DND-41 (cell line): ENCODE results near the gene SOAT1.

Experiments
- ATAC-seq: fragments of 200-7000 bp; cut with Tn5 transposase; 3 replicates; pipeline ENCODE4 v1.9.1; 2021; ENCODE audit warnings: low read depth; ENCODE audit not compliant: insufficient read depth
- DNase-seq: peaks from one replicate; pipeline ENCODE4 v3.0.0-alpha.2; 2020
- H2AFZ ChIP-seq: 2 replicates; pipeline ENCODE4 v1.6.0; 2012; ENCODE audit warnings: low read depth, low read length
- H3K27ac ChIP-seq: 2 replicates; pipeline ENCODE4 v1.5.1; 2012; ENCODE audit warnings: low read length, inconsistent platforms
- H3K27me3 ChIP-seq: fragments of 200-600 bp; sonication (generic); 2 replicates; pipeline ENCODE4 v1.6.0; 2012; ENCODE audit warnings: low read length, mild to moderate bottlenecking, inconsistent platforms; ENCODE audit not compliant: insufficient read depth, poor library complexity
- H3K36me3 ChIP-seq: 2 replicates; pipeline ENCODE4 v1.5.1; 2012; ENCODE audit warnings: low read length, inconsistent platforms; ENCODE audit not compliant: insufficient read depth
- H3K4me1 ChIP-seq: 2 replicates; pipeline ENCODE4 v1.5.1; 2012; ENCODE audit warnings: mild to moderate bottlenecking, low read length; ENCODE audit not compliant: insufficient read depth
- H3K4me2 ChIP-seq: 2 replicates; pipeline ENCODE4 v1.6.0; 2012; ENCODE audit warnings: mild to moderate bottlenecking, moderate library complexity, low read length, inconsistent platforms; ENCODE audit not compliant: insufficient read depth
- H3K4me3 ChIP-seq, 2 experiments: fragments of 200-600 bp in 1 of 2; shearing (Covaris generic) in 1 of 2; 2 replicates each; pipeline ENCODE4 v1.5.1; 2012 to 2016; ENCODE audit warnings: inconsistent platforms in 2 of 2, low read length in 2 of 2, mild to moderate bottlenecking in 2 of 2, low read depth in 1 of 2, moderate library complexity in 1 of 2
- H3K79me2 ChIP-seq: 2 replicates; pipeline ENCODE4 v1.6.0; 2012; ENCODE audit warnings: low read length, inconsistent platforms; ENCODE audit not compliant: insufficient read depth
- H3K9ac ChIP-seq: 2 replicates; pipeline ENCODE4 v1.6.0; 2012; ENCODE audit warnings: low read depth, mild to moderate bottlenecking, inconsistent platforms, low read length, moderate library complexity
- H3K9me3 ChIP-seq: 2 replicates; pipeline ENCODE4 v1.5.1; 2012; ENCODE audit warnings: low read length, moderate library complexity, mild to moderate bottlenecking, inconsistent platforms; ENCODE audit not compliant: insufficient read depth, severe bottlenecking
- H4K20me1 ChIP-seq: 2 replicates; pipeline ENCODE4 v1.6.0; 2012; ENCODE audit warnings: low read length; ENCODE audit not compliant: insufficient read depth
- EZH2 ChIP-seq: IDR thresholded peaks from 3 replicates; pipeline ENCODE4 v1.6.1; 2012; ENCODE audit warnings: borderline replicate concordance, low read depth, mild to moderate bottlenecking, moderate library complexity, low read length, inconsistent platforms; ENCODE audit not compliant: severe bottlenecking
- TF ChIP-seq, protein P1 (sequence below): IDR thresholded peaks from 2 replicates; pipeline ENCODE4 v1.5.1; 2012; ENCODE audit warnings: borderline replicate concordance, low read length, moderate library complexity, mild to moderate bottlenecking; ENCODE audit not compliant: poor library complexity, severe bottlenecking; ENCODE audit errors: extremely low read depth

SOAT1 gene

DNA sequence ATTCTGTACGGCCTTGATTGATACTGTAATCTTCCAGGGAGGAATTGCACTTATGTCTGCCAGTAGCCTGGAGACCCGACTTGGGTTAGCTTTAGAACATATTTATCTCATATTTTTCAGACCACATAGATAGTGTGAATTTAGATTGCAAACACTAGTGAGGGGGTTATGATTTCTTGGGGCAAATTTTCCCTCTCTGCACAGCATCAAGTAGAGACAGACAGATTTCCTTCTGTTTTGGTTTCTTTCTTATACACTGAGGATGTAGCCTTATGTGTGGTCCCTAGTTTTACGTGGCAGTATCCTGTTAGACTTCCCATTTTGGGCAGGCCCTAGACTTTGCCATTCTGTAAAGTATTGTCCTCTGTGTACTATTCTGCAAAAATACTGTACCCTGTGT is 29.0 kb downstream of the SOAT1 start:
- H3K9me3 ChIP-seq: no peaks in the 10 kb centered on the region
- H2AFZ ChIP-seq: no peak overlapping the region
- ATAC-seq: no peak
- H3K27ac ChIP-seq: no peak overlapping the region
- H3K4me2 ChIP-seq: no peak overlapping the region
- no peak overlapping the region for H3K9ac ChIP-seq
- H3K4me1 ChIP-seq: no peaks in the 10 kb centered on the region
- DNase-seq: no peak
- H3K79me2 ChIP-seq: peaks cover 27% of the 10 kb centered on the region
- H3K36me3 ChIP-seq: peaks cover 50% of the 10 kb centered on the region
- no peak for TF ChIP-seq EZH2
- TF ChIP-seq, protein P1, sequence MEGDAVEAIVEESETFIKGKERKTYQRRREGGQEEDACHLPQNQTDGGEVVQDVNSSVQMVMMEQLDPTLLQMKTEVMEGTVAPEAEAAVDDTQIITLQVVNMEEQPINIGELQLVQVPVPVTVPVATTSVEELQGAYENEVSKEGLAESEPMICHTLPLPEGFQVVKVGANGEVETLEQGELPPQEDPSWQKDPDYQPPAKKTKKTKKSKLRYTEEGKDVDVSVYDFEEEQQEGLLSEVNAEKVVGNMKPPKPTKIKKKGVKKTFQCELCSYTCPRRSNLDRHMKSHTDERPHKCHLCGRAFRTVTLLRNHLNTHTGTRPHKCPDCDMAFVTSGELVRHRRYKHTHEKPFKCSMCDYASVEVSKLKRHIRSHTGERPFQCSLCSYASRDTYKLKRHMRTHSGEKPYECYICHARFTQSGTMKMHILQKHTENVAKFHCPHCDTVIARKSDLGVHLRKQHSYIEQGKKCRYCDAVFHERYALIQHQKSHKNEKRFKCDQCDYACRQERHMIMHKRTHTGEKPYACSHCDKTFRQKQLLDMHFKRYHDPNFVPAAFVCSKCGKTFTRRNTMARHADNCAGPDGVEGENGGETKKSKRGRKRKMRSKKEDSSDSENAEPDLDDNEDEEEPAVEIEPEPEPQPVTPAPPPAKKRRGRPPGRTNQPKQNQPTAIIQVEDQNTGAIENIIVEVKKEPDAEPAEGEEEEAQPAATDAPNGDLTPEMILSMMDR: no peak
- H3K4me3 ChIP-seq: no peak overlapping the region
- no peaks in the 10 kb centered on the region for H4K20me1 ChIP-seq
- H3K27me3 ChIP-seq: no peaks in the 10 kb centered on the region

DNA sequence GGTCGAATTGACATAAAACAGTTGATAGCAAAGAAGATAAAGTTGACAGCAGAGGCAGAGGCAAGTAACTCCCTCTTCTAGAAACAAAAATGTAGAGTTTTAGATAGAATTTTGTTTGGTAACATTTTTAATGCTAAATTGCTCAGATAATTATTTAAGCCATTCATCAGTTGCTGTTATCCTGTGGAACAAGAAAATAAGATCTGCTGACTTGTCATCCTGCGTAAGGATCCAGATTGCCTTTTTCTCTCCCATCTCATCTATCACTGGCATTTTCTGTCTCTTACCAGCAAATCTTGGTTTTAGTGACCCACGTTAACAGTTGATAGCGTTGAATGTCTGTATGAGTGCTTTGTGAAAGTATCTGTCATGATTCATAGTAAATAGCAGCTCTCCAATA is 29.8 kb downstream of the SOAT1 start:
- Histone ChIP-seq H3K79me2 (peaks cover 23% of the 10 kb centered on the region), H2AFZ (no peak overlapping the region), H3K4me2 (no peak overlapping the region), H3K27ac (no peak overlapping the region), H3K9ac (no peak overlapping the region), H3K27me3 (no peaks in the 10 kb centered on the region), H3K4me3 (no peak overlapping the region), H3K4me1 (no peaks in the 10 kb centered on the region), H3K36me3 (peaks cover 48% of the 10 kb centered on the region), H4K20me1 (no peaks in the 10 kb centered on the region), H3K9me3 (no peaks in the 10 kb centered on the region)
- DNase-seq (no peak), ATAC-seq (no peak)
- TF ChIP-seq, protein P1: no peak
- no peak for TF ChIP-seq EZH2

DNA sequence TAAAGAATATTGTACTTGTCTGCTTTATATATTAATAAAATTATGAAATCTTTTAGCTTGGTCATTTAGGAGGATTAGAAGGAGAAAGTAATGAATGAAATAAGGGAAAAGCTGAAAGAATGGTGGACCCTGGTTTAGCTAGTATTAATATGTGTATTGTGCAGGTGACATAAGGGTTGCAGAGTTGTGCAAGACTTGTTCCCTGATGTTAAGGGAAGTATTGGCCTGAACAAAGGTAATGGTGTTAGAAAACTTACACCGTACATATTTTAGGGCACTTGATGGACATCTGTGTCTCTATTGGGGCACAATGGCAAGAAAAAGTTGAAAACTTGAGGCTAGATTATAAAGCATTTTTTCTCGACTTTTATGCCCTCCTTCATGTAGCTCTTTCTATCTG is 32.2 kb downstream of the SOAT1 start:
- ATAC-seq: no peak
- H3K36me3 ChIP-seq: peaks cover 54% of the 10 kb centered on the region
- H3K27me3 ChIP-seq: no peaks in the 10 kb centered on the region
- no peaks in the 10 kb centered on the region for H3K4me1 ChIP-seq
- H3K9me3 ChIP-seq: peaks cover 2% of the 10 kb centered on the region
- TF ChIP-seq EZH2: no peak
- TF ChIP-seq, protein P1: no peak
- H3K4me2 ChIP-seq: no peak overlapping the region
- peaks cover 10% of the 10 kb centered on the region for H3K79me2 ChIP-seq
- H2AFZ ChIP-seq: no peak overlapping the region
- H3K4me3 ChIP-seq: no peak overlapping the region
- no peak overlapping the region for H3K27ac ChIP-seq
- no peak overlapping the region for H3K9ac ChIP-seq
- H4K20me1 ChIP-seq: no peaks in the 10 kb centered on the region
- no peak for DNase-seq

DNA sequence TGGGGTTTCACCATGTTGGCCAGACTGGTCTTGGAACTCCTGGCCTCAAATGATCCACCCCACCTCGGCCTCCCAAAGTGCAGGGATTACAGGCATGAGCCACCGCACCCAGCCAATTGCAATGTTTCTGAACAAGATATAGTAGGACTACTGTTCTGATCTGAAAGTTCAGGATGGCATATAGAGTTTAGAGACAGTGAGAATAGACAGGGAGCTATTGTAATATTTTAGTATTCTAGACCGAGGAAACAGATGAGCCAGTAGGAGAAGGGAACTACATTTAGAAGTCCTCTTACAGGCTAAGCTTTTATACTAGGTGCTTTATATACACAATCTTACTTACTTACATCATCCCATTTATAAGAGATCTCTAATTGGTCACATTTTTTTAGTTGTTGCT is 33.1 kb downstream of the SOAT1 start:
- no peaks in the 10 kb centered on the region for H4K20me1 ChIP-seq
- no peak overlapping the region for H3K4me3 ChIP-seq
- TF ChIP-seq EZH2: no peak
- TF ChIP-seq, protein P1: no peak
- 0 out of 2 replicates have a peak, but pooled peaks cover 3% of the 10 kb centered on the region for H3K79me2 ChIP-seq
- H2AFZ ChIP-seq: no peak overlapping the region
- no peaks in the 10 kb centered on the region for H3K4me1 ChIP-seq
- H3K9me3 ChIP-seq: peaks cover 2% of the 10 kb centered on the region
- no peak overlapping the region for H3K4me2 ChIP-seq
- DNase-seq (no peak), ATAC-seq (no peak)
- no peak overlapping the region for H3K27ac ChIP-seq
- H3K27me3 ChIP-seq: no peaks in the 10 kb centered on the region
- H3K36me3 ChIP-seq: peaks cover 46% of the 10 kb centered on the region
- H3K9ac ChIP-seq: no peak overlapping the region
